ENCODE results near the gene FBXO10.
"Not testable (repeated sequence)": the region's sequence is repeated elsewhere in the genome, so short reads cannot be mapped to it uniquely, and the experiment has no call there.

Gene FBXO10

GRCh38 chr9:37512437-37512836, 63.7 kb downstream of the FBXO10 start:
- TF ChIP-seq, protein P1, sequence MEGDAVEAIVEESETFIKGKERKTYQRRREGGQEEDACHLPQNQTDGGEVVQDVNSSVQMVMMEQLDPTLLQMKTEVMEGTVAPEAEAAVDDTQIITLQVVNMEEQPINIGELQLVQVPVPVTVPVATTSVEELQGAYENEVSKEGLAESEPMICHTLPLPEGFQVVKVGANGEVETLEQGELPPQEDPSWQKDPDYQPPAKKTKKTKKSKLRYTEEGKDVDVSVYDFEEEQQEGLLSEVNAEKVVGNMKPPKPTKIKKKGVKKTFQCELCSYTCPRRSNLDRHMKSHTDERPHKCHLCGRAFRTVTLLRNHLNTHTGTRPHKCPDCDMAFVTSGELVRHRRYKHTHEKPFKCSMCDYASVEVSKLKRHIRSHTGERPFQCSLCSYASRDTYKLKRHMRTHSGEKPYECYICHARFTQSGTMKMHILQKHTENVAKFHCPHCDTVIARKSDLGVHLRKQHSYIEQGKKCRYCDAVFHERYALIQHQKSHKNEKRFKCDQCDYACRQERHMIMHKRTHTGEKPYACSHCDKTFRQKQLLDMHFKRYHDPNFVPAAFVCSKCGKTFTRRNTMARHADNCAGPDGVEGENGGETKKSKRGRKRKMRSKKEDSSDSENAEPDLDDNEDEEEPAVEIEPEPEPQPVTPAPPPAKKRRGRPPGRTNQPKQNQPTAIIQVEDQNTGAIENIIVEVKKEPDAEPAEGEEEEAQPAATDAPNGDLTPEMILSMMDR (IDR thresholded peaks at IDR 0.05; ENCODE audit: poor library complexity, severe bottlenecking), result no peak
- no peak for DNase-seq (ENCODE audit: low spot score)
- no peaks in the 10 kb centered on the region for H3K4me1 ChIP-seq (ENCODE audit: insufficient read depth, poor library complexity, severe bottlenecking)

GRCh38 chr9:37511016-37512010, 64.9 kb downstream of the FBXO10 start:
- Histone ChIP-seq H3K27me3 (ENCODE audit: insufficient read depth, poor library complexity, severe bottlenecking) (no peaks in the 10 kb centered on the region), H3K4me1 (ENCODE audit: insufficient read depth, poor library complexity, severe bottlenecking) (no peaks in the 10 kb centered on the region), H3K36me3 (ENCODE audit: low read depth) (peaks cover 9% of the 10 kb centered on the region; the same call in 1 of the 2 replicates), H3K9me3 (ENCODE audit: severe bottlenecking) (no peaks in the 10 kb centered on the region), H3K4me3 (ENCODE audit: severe bottlenecking) (no peak overlapping the region), H3K27ac (ENCODE audit: poor library complexity, severe bottlenecking) (no peak overlapping the region)
- ATAC-seq (ENCODE audit: low read depth) (peak; percentile 34), DNase-seq (ENCODE audit: low spot score) (no peak)
- TF ChIP-seq, protein P1 (IDR thresholded peaks at IDR 0.05; ENCODE audit: poor library complexity, severe bottlenecking), result no peak

More at GRCh38 chr9:37512437-37512836, 63.7 kb downstream of the FBXO10 start:
- Histone ChIP-seq H3K27ac (ENCODE audit: poor library complexity, severe bottlenecking) (no peak overlapping the region), H3K36me3 (ENCODE audit: low read depth) (no peaks in the 10 kb centered on the region; the same call in 1 of the 2 replicates), H3K9me3 (ENCODE audit: severe bottlenecking) (no peaks in the 10 kb centered on the region), H3K4me3 (ENCODE audit: severe bottlenecking) (no peak overlapping the region), H3K27me3 (ENCODE audit: insufficient read depth, poor library complexity, severe bottlenecking) (no peaks in the 10 kb centered on the region)
- no peak for ATAC-seq (ENCODE audit: low read depth)

GRCh38 chr9:37510053-37510452, 66.1 kb downstream of the FBXO10 start:
- H3K4me1 ChIP-seq (ENCODE audit: insufficient read depth, poor library complexity, severe bottlenecking); ATAC-seq (ENCODE audit: low read depth); H3K27me3 ChIP-seq (ENCODE audit: insufficient read depth, poor library complexity, severe bottlenecking); H3K36me3 ChIP-seq (ENCODE audit: low read depth); H3K4me3 ChIP-seq (ENCODE audit: severe bottlenecking); H3K9me3 ChIP-seq (ENCODE audit: severe bottlenecking); H3K27ac ChIP-seq (ENCODE audit: poor library complexity, severe bottlenecking); DNase-seq (ENCODE audit: low spot score): not testable (repeated sequence)

DNA sequence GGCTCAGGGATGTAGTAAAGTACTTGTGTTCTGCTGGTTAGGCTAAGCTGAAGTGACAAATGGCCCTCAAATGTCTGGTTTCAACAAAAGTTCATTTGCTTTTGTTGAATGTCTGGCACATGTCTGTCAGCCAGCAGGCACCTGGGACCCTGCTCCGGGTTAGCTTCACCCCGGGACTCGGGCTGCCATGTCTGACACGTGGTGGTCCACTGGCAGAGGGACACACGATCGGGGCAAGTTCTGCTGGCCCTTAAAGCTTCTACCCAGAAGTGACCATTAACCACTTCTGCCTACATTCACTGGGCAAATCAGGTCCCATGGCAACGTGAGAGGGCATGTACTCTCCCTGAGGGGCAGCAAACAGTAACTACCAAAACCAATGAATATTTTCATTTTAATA, 66.6 kb downstream of the FBXO10 start:
- Histone ChIP-seq H3K36me3 (ENCODE audit: low read depth) (peaks cover 11% of the 10 kb centered on the region; the same call in 1 of the 2 replicates), H3K9me3 (ENCODE audit: severe bottlenecking) (no peaks in the 10 kb centered on the region), H3K4me3 (ENCODE audit: severe bottlenecking) (no peak overlapping the region), H3K27me3 (ENCODE audit: insufficient read depth, poor library complexity, severe bottlenecking) (no peaks in the 10 kb centered on the region), H3K27ac (ENCODE audit: poor library complexity, severe bottlenecking) (no peak overlapping the region), H3K4me1 (ENCODE audit: insufficient read depth, poor library complexity, severe bottlenecking) (no peaks in the 10 kb centered on the region)
- DNase-seq (ENCODE audit: low spot score), result no peak
- TF ChIP-seq, protein P1 (IDR thresholded peaks at IDR 0.05; ENCODE audit: poor library complexity, severe bottlenecking), result no peak
- no peak for ATAC-seq (ENCODE audit: low read depth)

- Histone ChIP-seq H3K27me3 (ENCODE audit: insufficient read depth, poor library complexity, severe bottlenecking) (no peaks in the 10 kb centered on the region), H3K4me3 (ENCODE audit: severe bottlenecking) (no peak overlapping the region), H3K9me3 (ENCODE audit: severe bottlenecking) (no peaks in the 10 kb centered on the region), H3K27ac (ENCODE audit: poor library complexity, severe bottlenecking) (no peak overlapping the region), H3K36me3 (ENCODE audit: low read depth) (peaks cover 18% of the 10 kb centered on the region), H3K4me1 (ENCODE audit: insufficient read depth, poor library complexity, severe bottlenecking) (no peaks in the 10 kb centered on the region)
- peak; percentile 13; the same call in 1 of the 3 replicates for ATAC-seq (ENCODE audit: low read depth)
- TF ChIP-seq, protein P1 (IDR thresholded peaks at IDR 0.05; ENCODE audit: poor library complexity, severe bottlenecking), result no peak
- DNase-seq (ENCODE audit: low spot score), result no peak
Measured at GRCh38 chr9:37508834-37509206, 67.4 kb downstream of the FBXO10 start.
